DOHH2 (cell line): Measurements from ENCODE around the gene ADAMTS7.
"Not testable (repeated sequence)": the region's sequence is repeated elsewhere in the genome, so short reads cannot be mapped to it uniquely, and the experiment has no call there.

Experiments
- CTCF ChIP-seq: fragments of 200-600 bp; sonication (generic); IDR thresholded peaks from one replicate; pipeline ENCODE4 v1.5.1; 2014; ENCODE audit warnings: antibody characterized with exemption, mild to moderate bottlenecking, low read depth, low read length; ENCODE audit not compliant: poor library complexity, severe bottlenecking
- EZH2phosphoT487 ChIP-seq: fragments of 200-600 bp; sonication (generic); IDR thresholded peaks from 2 replicates; pipeline ENCODE4 v1.6.1; 2017; ENCODE audit warnings: borderline replicate concordance, mild to moderate bottlenecking, antibody characterized with exemption, low read length, moderate library complexity, mixed read lengths

DNA sequence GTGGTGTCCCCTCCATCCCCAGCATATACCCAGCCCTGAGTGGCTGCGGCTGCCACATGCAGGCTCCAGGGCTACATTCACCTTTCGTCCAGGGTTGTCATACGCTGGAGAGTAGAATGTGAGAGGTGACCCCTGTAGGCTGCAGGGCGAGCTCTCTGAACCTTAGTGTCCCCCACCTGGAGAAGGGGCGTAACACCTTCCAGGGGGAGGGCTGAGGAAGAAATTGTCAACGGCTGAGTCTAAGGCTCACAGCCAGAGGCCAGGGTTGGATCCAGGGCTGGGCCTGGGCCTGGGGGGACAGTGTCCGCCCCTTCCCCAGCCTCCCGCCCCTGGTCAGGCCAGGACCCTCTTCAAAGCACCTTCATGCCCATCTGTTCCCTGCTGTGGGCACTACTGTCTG is 53.2 kb downstream of the ADAMTS7 start:
- TF ChIP-seq CTCF, EZH2phosphoT487: not testable (repeated sequence)
